GM04504 (cell line): ENCODE results near the gene THEM4.

Source experiments
- DNase-seq: peaks from one replicate; pipeline ENCODE4 v3.0.0-alpha.2; 2012; ENCODE audit warnings: low read depth

The THEM4 gene

DNA sequence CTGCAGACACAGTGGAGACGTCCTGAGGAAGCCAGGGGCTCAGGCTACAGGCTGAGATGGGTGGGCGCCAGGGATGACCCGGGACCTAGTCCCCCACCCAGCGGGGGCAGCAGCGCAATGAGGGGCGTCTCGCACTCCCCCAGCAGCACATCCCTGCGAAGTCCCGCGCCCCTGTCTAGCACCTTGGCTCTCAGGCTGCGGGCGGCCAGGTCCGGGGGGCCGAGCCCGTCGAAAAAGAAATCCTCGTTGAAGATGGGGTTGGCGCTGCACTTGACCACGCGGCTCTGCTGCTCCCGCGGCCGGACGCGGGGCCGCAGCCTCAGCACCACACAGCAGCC, 71.5 kb downstream of the THEM4 start:
- no peak for DNase-seq

DNA sequence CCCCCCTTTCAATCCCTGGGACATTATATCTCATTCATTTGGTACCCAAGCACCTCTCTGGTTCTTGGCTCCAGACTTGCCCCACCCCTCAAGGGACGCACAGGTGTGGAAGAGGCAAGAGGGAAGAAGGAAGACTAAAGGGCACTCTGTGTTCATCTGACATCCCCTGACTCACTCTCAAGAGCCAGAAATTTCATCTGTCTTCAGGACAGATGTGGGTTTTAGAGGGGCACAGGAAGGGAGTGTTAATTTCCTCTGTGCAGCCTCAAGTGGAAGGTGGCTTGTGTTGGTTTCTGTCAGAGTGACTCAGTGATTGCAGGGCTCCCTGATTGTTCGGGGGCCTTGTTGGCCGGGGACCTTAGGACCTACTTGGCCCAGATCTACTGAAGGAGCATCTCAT, 72.1 kb downstream of the THEM4 start:
- no peak for DNase-seq

DNA sequence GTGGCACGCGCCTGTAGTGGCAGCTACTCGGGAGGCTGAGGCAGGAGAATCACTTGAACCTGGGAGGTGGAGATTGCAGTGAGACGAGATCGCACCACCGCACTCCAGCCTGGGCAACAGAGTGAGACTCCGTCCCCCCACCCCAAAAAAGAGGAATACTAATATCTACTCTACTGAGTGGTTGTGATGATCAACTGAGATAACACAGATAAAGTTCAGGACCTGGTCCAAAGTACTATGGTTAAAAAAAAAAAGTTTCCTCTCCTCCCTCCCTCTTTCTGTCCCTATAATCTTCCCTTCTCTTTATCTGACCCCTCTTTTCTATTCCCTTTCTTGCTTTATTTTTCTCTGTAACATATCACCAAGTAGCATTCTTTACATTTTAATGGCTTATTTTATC, 73.7 kb downstream of the THEM4 start:
- DNase-seq: no peak

DNA sequence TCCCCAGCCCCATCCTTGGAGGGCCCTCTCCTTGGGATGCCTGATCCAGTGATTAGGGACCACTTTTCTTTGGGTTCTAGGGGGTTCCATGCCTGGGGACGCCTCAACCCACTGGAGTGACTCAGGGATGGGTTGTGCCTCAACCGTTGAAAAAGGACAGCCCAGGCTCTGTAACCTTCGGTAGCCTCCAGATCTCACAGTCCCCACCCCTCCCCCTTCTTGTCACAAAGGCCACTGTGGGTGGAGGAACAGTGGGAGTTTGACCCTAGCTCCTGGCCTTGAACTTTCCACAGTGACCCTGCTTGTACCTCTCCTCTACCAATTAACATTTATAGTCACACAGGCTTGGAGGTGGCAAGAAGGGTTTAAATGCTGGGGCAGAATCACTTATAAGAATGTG, 75.1 kb downstream of the THEM4 start:
- DNase-seq: no peak

DNA sequence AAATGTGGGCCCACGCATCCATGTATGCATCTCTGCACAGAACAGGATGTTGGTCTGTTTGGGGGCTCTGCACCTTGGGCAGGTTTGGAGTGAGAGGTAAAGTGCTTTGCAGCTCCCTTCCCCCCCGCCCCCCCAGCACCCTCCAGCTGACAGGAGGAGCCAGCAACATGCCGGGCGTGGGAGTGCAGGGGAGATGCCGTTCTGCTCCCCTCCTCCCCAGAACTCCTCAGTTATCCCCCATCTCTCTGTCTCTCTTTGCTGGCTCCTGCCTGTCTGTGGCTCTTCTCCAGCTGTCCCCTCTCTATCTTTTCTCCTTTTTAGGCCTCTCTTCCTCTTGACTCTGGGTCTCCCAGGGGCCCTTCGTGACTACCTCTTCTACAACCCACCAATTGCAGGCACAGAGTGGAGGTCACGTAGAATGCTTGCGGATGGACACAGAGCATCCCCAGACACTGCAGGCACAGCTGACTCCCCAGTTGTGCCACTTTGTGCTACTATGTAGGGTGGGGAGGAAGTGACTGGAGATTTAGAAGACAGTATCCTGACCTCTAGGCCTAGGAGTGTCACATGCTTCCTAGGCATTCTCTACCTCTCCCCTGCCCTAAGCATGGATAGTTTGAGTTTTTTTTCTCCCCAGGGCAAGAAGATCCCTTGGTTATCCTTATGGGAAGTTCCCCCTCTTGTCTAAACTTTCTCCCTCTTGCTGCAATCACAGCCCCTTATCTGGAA, 76.0 kb downstream of the THEM4 start:
- no peak for DNase-seq

DNA sequence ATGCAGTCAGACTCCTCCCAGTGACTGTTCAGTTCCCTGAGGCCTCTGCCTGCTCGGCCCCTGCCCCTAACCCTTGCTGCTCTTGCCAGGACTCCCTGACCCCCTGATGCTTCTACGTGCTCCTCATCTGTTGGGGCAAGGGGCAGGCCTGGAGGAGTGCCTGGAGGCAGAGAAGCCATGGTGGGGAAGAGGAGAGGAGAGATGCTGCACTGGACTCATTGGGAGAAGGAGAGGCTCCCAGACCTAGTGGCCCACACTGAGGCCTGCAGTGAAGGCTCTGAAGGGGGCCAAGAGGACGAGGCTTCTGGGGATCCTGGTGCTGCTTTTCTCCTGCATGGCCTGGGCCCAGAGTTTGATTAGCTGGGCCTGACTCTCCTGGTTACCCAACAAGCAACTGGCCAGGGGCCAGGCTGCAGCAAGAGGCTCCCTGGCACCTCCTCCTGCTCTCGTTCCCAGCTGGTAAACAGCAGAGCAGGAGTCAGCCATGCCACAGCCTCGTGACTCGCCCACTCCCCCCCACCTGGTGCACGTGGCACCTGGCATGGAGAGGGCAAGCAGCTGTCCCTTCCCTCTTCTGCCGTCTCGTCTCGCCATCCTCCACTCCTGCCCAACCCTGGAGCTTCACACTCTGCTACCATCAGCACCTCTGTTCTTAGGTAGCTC, 76.9 kb downstream of the THEM4 start:
- DNase-seq: peak; percentile 23

DNA sequence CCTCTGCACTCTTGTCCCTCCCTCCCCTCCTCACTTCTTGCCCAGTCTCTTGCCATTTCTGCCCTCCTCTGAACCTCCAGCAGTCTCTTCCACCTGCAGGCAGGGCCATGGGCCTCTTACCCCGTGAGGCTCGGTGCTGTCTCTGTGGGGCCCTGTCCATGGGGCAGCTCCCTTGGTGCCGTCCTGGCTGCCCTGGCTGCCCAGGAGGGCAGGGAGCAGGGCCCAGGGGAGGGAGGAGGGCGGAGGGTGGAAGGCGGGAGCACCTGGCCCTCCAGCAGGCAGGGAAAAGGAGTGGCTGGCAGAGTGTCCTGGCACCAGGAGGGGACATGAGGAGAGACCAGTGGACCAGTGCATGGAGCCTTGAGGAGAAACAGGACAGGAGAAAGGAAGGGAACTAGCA, 77.7 kb downstream of the THEM4 start, which contains the start of gene RORC:
Gene RORC, minus strand, starts transcription at position 198 of the 400 bp plus-strand sequence. Its CDS starts 38 bp downstream, at position 160.
- DNase-seq: no peak

DNA sequence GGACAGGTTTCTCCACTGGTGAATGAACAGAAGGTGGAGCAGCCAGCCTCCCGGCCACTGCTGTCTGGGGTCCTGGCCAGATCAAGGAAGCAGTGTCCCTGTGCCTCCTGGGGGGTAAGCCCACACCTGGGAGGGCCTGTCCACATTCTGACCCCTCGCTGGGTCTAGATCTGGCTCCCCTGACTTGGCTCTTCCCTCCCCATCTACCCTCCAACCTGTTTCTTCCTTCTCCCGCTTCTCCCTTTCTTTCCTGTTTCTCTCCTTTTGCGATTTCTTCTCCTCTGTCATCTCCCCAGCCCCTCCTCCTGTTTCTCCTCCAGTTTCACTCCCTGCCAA, 78.1 kb downstream of the THEM4 start:
- DNase-seq: no peak

DNA sequence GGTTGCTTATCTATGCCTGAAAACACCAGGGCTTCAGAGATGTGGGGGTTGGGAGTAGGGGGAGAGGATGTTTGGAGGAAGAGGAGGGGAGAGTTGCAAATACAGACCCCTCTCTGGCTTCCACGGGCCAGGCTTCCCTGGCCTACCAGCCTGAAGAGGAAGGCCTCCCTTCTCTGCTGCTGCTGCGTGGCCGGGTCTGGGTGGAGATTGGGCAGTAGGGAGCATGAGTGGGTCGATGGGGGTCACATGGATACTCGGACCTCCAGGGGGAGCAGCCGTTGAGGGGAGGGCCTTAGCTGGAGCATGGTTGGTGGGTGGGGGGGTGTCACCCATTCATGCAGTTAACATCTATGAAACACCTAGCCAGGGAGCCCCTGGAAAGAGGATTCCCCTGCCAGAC, 79.3 kb downstream of the THEM4 start:
- no peak for DNase-seq

DNA sequence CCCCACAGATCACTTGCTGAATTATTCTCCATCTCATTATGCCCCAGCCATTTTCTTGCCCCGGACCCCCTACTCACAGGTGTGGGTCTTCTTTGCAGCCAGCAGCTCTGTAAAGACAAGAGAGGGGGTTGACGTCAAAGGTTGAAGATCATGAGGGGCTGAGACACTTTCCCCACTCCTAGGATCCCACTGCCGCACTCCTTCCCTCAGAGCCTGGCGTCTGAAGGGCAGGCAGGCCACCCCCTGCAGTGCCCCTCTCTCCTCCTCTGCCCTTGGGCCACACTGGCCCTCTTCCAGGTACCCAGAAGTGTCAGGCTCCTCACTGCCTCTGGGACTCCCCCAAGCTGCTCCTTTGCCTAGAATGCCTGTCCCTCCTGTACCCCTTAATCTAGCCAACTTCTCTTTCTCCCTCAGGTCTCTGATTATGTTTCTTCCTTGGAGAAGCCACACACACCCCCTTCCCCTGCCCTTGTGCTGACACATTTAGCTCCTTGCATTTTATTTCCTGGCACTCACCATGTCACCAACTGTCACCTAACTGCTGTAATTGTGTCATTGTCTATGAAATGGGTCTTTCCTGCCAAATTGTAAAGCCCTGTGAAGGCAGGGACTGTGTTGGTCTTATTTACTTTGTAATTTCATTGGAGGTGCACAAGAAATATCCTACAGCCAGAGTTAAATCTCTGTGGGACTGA, 79.8 kb downstream of the THEM4 start:
- no peak for DNase-seq

DNA sequence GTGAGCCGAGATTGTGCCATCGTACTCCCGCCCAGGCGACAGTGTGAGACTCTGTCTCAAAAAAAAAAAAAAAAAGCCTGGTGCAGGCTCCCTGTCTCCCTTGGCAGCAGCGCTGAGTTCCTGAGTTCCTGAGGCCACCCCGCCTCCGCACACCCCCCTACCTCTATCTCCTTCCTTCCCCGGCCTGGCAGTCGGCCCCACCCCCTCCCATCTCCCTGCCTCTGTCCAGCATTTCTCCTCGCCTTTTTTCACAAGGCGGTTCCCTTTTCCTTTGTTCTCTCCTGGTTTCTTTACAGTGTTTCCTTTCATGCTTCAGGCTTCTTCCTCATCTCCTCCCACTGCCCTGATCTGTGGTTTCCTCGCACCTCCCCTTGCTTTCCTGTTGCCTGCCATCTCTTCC, 80.4 kb downstream of the THEM4 start:
- DNase-seq: no peak

DNA sequence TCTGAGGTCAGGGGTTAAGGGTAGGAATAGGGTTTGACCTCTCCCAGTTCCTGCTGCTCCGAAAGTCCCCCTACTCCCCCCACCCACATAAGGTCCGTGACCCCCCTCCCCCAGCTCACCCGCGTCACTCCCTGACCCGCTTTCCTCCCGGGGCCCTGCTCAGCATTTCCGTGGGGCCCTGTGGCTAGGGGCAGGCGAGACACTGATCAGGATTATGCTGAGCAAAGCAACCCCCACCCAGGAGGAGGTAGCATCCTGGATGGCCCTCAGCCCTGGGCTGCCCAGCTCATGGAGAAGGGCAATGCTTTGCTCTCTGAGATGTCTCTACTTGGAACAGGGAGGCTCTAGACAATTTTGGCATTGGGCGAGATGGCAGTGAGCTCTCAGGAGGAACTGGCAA, 81.5 kb downstream of the THEM4 start:
- DNase-seq: no peak

DNA sequence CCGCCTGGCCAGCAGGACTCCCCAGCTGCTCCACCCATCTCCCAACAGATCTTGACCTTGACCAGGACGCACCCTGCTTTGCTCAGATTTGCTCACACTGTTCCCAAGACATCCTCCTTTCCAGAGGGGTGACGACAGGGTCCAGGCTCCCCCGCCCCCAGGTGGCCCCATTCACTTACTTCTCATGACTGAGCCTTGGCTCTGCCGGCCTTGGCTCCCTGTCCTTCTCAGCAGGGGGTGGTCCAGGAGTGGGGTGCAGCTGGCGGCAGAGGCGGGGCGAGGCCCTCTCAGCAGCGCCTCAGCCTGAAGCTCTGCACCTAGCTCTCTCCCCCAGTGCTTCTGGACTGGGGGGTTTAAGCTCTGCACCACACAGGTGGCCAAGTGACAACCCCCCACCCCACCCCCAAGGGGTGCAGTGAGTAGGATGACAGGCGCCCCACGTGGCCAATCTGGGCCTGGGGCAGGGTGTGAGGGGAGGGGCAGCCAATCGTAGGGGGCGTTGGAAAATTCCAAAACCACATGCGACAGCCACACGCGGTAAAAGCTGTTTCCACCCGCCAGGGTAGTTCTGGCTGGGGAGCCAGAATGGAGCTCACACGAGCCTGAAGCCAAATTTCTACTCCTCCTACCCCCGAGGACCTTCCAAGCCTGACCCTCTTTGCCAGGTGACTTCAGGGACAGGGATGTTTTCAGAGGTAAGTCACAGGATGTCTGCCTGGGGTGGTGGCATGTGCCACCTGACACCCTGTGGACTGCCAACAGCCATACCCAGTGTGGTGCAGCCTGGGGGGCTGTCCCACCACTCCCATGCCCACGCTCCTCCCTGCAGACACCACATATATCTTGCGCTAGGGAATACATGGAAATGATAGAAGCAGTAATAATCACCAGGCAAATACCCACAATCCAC, 83.3 kb downstream of the THEM4 start:
- DNase-seq: no peak

DNA sequence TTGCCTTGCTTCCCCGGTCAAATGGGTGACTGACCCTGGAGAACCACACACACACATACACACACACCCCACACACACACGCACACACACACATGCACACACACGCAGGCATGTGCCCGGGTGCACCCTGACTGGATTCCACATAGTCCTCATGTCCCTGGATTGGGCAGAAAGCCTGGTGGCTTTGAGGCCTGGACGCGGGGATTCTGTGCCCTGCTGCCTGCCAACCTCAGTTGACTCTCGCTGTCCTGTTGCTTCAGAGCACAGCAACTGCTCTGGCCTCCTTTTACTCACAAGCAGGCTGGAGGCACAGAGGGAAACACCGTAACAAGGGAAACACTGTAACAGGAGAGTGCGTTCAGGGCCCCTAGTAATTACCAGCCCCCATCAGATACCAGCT, 84.1 kb downstream of the THEM4 start:
- DNase-seq: no peak
